HepG2 (cell line): ENCODE measurements around the gene RHEBL1. TPM values are rescaled to one million over a fixed set of nuclear protein-coding genes. Genes with fewer than 3 reads are reported as not detected.

ENCODE experiments used
- ATAC-seq: fragments of 200-7000 bp; cut with Tn5 transposase; 3 replicates; pipeline ENCODE4 v1.9.1; 2020; ENCODE audit warnings: mild to moderate bottlenecking, moderate library complexity
- BruUV-seq: library from RNA; stranded (reverse); fragments of 400-500 nt; replicated peaks from 2 replicates; lab custom pipeline; 2021; lab: Mats Ljungman, UMichigan
- CTCF ChIA-PET: fragments of 300-600 bp; formaldehyde crosslinking; extraction: SDS; loops from one replicate; lab custom pipeline; 2021; ENCODE audit warnings: low total read pairs, inconsistent platforms, low intra/inter-chr PET ratio; lab: Yijun Ruan, JAX
- POLR2A ChIA-PET: fragments of 350-600 bp; sonication (Branson Sonifier 250); formaldehyde crosslinking; loops from one replicate; lab custom pipeline; 2020; ENCODE audit warnings: antibody characterized with exemption, inconsistent platforms; lab: Yijun Ruan, JAX
- DNase-seq: peaks from one replicate; pipeline ENCODE4 v3.0.0-alpha.2; 2015; ENCODE audit warnings: low spot score
- FAIRE-seq: peaks from 3 replicates; lab custom pipeline; 2011; peaks lifted over from hg19 to GRCh38; lab: Jason Lieb, UNC
- H2AFZ ChIP-seq: one replicate; pipeline ENCODE4 v1.6.1; 2011; ENCODE audit warnings: low read length, inconsistent platforms
- H3K27ac ChIP-seq: fragments of 300-600 bp; 3 replicates; pipeline ENCODE4 v1.8.0; 2011; ENCODE audit warnings: mixed run types, mild to moderate bottlenecking, mixed read lengths, low read length, inconsistent platforms; ENCODE audit not compliant: insufficient read depth; ENCODE audit errors: extremely low read length
- H3K27me3 ChIP-seq, 2 experiments: fragments of 200-600 bp in 1 of 2; 2 replicates in 1 of 2; 3 replicates in 1 of 2; pipeline versions ENCODE4 v1.6.0 to v1.8.0; 2011; ENCODE audit warnings: low read length in 2 of 2, mild to moderate bottlenecking in 2 of 2, moderate library complexity in 2 of 2, inconsistent platforms in 1 of 2; ENCODE audit not compliant: insufficient read depth in 2 of 2, control insufficient read depth in 1 of 2
- H3K36me3 ChIP-seq, 2 experiments: fragments of 200-600 bp in 1 of 2; replicated peaks in 1 of 2; 2 replicates in 1 of 2; 3 replicates in 1 of 2; pipeline versions ENCODE4 v1.5.1 to v1.8.0; 2011; ENCODE audit warnings: low read length in 2 of 2, inconsistent platforms in 1 of 2; ENCODE audit not compliant: insufficient read depth in 2 of 2, control insufficient read depth in 1 of 2
- H3K4me1 ChIP-seq: 2 replicates; pipeline ENCODE4 v1.5.1; 2012; ENCODE audit warnings: low read length, inconsistent platforms; ENCODE audit not compliant: insufficient read depth
- H3K4me2 ChIP-seq: 2 replicates; pipeline ENCODE4 v1.6.0; 2011; ENCODE audit warnings: low read depth, low read length, inconsistent platforms
- H3K4me3 ChIP-seq, 3 experiments: fragments of 200-600 bp in 1 of 3; sonication (generic), shearing (Covaris generic) in 1 of 3; replicated peaks in 1 of 3; 2 replicates each; pipeline ENCODE4 v1.5.1; 2011 to 2016; ENCODE audit warnings: low read length in 3 of 3, inconsistent platforms in 2 of 3, low read depth in 2 of 3, mild to moderate bottlenecking in 2 of 3, control low read depth in 1 of 3, mixed read lengths in 1 of 3; ENCODE audit not compliant: insufficient read depth in 1 of 3
- H3K79me2 ChIP-seq: one replicate; pipeline ENCODE4 v1.6.1; 2011; ENCODE audit warnings: low read length, inconsistent platforms; ENCODE audit not compliant: insufficient read depth
- H3K9ac ChIP-seq: 2 replicates; pipeline ENCODE4 v1.6.0; 2011; ENCODE audit warnings: mild to moderate bottlenecking, low read depth, low read length, inconsistent platforms; ENCODE audit not compliant: insufficient read depth
- H3K9me3 ChIP-seq: 2 replicates; pipeline ENCODE4 v1.5.1; 2012; ENCODE audit warnings: mild to moderate bottlenecking, low read length
- H4K20me1 ChIP-seq: 2 replicates; pipeline ENCODE4 v1.6.0; 2011; ENCODE audit warnings: inconsistent platforms, mild to moderate bottlenecking, low read length, moderate library complexity; ENCODE audit not compliant: insufficient read depth
- KDM3A ChIP-seq: IDR thresholded peaks from 2 replicates; pipeline ENCODE4 v1.6.1; 2018; ENCODE audit warnings: low read depth, missing compliant biosample characterization
- MZF1 ChIP-seq: sonication (generic); formaldehyde crosslinking; IDR thresholded peaks from 2 replicates; pipeline ENCODE4 v1.8.1; 2023; ENCODE audit warnings: mild to moderate bottlenecking, missing genetic modification reagents, borderline replicate concordance
- PLRG1 ChIP-seq: fragments of 450-650 bp; conservative IDR thresholded peaks from 2 replicates; pipeline ENCODE4 v1.6.1; 2016
- RXRB ChIP-seq: IDR thresholded peaks from 2 replicates; pipeline ENCODE4 v1.6.1; 2016; ENCODE audit warnings: borderline replicate concordance, missing genetic modification reagents, missing compliant biosample characterization
- ZMAT3 ChIP-seq: sonication (generic); formaldehyde crosslinking; conservative IDR thresholded peaks from 2 replicates; pipeline ENCODE4 v1.7.0; 2021; ENCODE audit warnings: missing genetic modification reagents
- ZNF333 ChIP-seq: sonication (generic); formaldehyde crosslinking; IDR thresholded peaks from 2 replicates; pipeline ENCODE4 v1.4.0; 2020; ENCODE audit warnings: mild to moderate bottlenecking, missing genetic modification reagents, borderline replicate concordance
- ZNF431 ChIP-seq: sonication (generic); formaldehyde crosslinking; IDR thresholded peaks from 2 replicates; pipeline ENCODE4 v1.9.0; 2022; ENCODE audit warnings: missing genetic modification reagents, low read depth, mild to moderate bottlenecking, borderline replicate concordance
- ZNF546 ChIP-seq: sonication (generic); formaldehyde crosslinking; conservative IDR thresholded peaks from 2 replicates; pipeline ENCODE4 v1.8.1; 2023; ENCODE audit warnings: mild to moderate bottlenecking, missing genetic modification reagents
- ZNF7 ChIP-seq: IDR thresholded peaks from 2 replicates; pipeline ENCODE4 v1.6.1; 2016; ENCODE audit warnings: missing biosample characterization, missing genetic modification reagents
- WGBS: methylation state at CpG from one replicate; pipeline ENCODE4 v1.1.6; 2017; ENCODE audit warnings: low lambda C conversion rate; 5-methylcytosine and 5-hydroxymethylcytosine counted together
- in situ Hi-C: cut with HindIII; loops from 2 replicates; pipeline ENCODE4 v1.10.0; 2017; ENCODE audit warnings: low pct_unique_long_range_greater_than_20kb; ENCODE audit not compliant: extremely low pct_ligation_motif_present
- intact Hi-C: fragments of 100-400 bp; cut with micrococcal nuclease; formaldehyde crosslinking; loops from one replicate; pipeline ENCODE4 v1.10.0; 2022; ENCODE audit not compliant: unreplicated experiment
- polyA plus RNA-seq, 8 experiments: library from polyadenylated mRNA; depleted of rRNA in 3 of 8; stranded (reverse) in 7 of 8; unstranded in 1 of 8; fragments of >200 nt; fragmentation: Illumina TruSeq in 4 of 8; extraction: Trizol in 4 of 8; gene quantifications; 2 replicates each; pipeline versions ENCODE4 v1.2.1 to v1.2.3, GENCODE V29; 2011 to 2016; ENCODE audit warnings: low read depth in 4 of 8, missing spikeins in 1 of 8, mixed read lengths in 1 of 8; ENCODE audit not compliant: insufficient read depth in 1 of 8
- total RNA-seq, 5 experiments: library from RNA; depleted of rRNA; stranded (reverse); fragments of >200 nt; fragmentation: Illumina TruSeq; extraction: Trizol; gene quantifications; 2 replicates each; pipeline ENCODE4 v1.2.3, GENCODE V29; 2016; ENCODE audit warnings: low read depth in 1 of 5
- TF ChIP-seq, protein P1 (sequence below): sonication (generic); formaldehyde crosslinking; IDR thresholded peaks from 2 replicates; pipeline ENCODE4 v1.4.0; 2020; ENCODE audit warnings: missing genetic modification reagents
- TF ChIP-seq, protein P2 (sequence below): sonication (generic); formaldehyde crosslinking; IDR thresholded peaks from 2 replicates; pipeline ENCODE4 v1.5.1; 2020; ENCODE audit warnings: mild to moderate bottlenecking, missing genetic modification reagents
- TF ChIP-seq, protein P3 (sequence below): sonication (generic); formaldehyde crosslinking; IDR thresholded peaks from 2 replicates; pipeline ENCODE4 v1.4.0; 2020; ENCODE audit warnings: low read depth, mild to moderate bottlenecking, missing genetic modification reagents

RHEBL1 gene
- total and polyA plus RNA-seq, 2 of the 13 experiments (the other 11 are each of a cell fraction or from before 2014, with no cell fraction given): 1.4 to 2.5 TPM

DNA sequence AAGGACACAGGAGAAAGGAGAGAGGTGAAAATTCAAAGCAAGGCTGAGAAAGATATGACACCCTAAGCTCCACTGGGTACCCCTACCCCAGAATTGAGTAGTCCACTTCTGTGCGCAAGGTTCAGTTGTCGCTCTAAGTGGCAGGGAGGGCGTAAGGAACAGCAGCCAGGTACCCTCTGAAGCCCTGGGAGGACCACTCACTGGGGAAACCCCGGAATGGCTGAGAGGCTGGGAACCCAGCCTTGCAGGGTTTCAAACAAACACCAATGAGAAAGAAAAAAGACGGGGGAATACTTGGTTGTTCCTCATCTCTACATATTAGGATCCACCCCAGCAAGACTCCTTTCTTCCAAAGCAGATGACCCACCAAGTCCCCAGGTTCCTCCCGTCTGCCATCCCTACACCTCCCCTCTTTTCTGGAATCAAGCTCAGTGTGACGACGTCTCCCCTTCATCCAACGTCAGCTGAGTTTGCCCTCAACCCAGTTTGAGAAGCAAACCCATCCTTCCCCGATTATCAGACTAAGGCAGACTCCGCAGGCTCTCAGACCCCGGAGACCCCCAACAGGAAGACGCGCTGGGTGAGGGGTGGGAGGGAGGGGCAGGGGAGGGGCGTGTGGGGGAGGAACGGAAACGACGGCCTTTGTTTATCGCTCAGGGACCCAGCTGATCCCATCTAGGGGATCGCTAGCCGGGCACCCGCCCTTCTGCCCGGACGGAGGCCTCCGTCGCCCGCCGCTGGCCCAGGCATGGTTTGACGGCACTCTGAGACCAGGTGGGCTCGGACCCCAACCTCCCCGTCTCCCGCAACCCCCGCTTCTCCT, 40.1 kb upstream of the RHEBL1 start:
- intact Hi-C loops (no loop called here), in situ Hi-C loops (no loop called here)
- Histone ChIP-seq H3K27ac (peak overlapping the region; percentile 58), H3K4me2 (peak overlapping the region; percentile 91), H3K9ac (peak overlapping the region; percentile 75), H3K36me3 (peaks cover 2 to 8% of the 10 kb centered on the region in 2 experiments; a peak in 3 of 5 replicates), H2AFZ (no peak overlapping the region), H3K4me3 (peak overlapping the region; percentile 72 to 95 (median 87)), H4K20me1 (0 out of 2 replicates have a peak, but pooled peaks cover 9% of the 10 kb centered on the region), H3K79me2 (peaks cover 15% of the 10 kb centered on the region), H3K4me1 (peaks cover 21% of the 10 kb centered on the region), H3K27me3 (no peaks in the 10 kb centered on the region; a peak in 1 of 5 replicates), H3K9me3 (no peaks in the 10 kb centered on the region)
- BruUV-seq: TSS peak; percentile 59
- DNase-seq: no peak
- CTCF ChIA-PET: interaction anchor here (1.0 to 1.3 kb wide), 2 partner anchors 11 to 22 kb away, joined by 3 read pairs; no protein-coding TSS in a partner anchor
- no peak for FAIRE-seq
- peak; percentile 25 for ATAC-seq
- WGBS: 8% methylated on average over 12 of the region's 33 CpGs
- POLR2A ChIA-PET: interaction anchor here (0.8 to 3.8 kb wide), 6 partner anchors 9 to 125 kb away, joined by 3 to 57 read pairs (median 7); partner anchors contain the start of genes RHEBL1 and TUBA1B
- TF ChIP-seq, protein P1, sequence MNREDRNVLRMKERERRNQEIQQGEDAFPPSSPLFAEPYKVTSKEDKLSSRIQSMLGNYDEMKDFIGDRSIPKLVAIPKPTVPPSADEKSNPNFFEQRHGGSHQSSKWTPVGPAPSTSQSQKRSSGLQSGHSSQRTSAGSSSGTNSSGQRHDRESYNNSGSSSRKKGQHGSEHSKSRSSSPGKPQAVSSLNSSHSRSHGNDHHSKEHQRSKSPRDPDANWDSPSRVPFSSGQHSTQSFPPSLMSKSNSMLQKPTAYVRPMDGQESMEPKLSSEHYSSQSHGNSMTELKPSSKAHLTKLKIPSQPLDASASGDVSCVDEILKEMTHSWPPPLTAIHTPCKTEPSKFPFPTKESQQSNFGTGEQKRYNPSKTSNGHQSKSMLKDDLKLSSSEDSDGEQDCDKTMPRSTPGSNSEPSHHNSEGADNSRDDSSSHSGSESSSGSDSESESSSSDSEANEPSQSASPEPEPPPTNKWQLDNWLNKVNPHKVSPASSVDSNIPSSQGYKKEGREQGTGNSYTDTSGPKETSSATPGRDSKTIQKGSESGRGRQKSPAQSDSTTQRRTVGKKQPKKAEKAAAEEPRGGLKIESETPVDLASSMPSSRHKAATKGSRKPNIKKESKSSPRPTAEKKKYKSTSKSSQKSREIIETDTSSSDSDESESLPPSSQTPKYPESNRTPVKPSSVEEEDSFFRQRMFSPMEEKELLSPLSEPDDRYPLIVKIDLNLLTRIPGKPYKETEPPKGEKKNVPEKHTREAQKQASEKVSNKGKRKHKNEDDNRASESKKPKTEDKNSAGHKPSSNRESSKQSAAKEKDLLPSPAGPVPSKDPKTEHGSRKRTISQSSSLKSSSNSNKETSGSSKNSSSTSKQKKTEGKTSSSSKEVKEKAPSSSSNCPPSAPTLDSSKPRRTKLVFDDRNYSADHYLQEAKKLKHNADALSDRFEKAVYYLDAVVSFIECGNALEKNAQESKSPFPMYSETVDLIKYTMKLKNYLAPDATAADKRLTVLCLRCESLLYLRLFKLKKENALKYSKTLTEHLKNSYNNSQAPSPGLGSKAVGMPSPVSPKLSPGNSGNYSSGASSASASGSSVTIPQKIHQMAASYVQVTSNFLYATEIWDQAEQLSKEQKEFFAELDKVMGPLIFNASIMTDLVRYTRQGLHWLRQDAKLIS (CRISPR knock-in tag): no peak
- TF ChIP-seq RXRB (no peak), ZNF431 (CRISPR knock-in tag) (no peak), KDM3A (CRISPR knock-in tag) (no peak), ZNF333 (CRISPR knock-in tag) (0 out of 2 replicates have a peak, but pooled peaks have one; percentile 38), ZNF546 (no peak), PLRG1 (no peak), MZF1 (CRISPR knock-in tag) (no peak), ZNF7 (CRISPR knock-in tag) (no peak), ZMAT3 (CRISPR knock-in tag) (no peak)
- TF ChIP-seq, protein P2, sequence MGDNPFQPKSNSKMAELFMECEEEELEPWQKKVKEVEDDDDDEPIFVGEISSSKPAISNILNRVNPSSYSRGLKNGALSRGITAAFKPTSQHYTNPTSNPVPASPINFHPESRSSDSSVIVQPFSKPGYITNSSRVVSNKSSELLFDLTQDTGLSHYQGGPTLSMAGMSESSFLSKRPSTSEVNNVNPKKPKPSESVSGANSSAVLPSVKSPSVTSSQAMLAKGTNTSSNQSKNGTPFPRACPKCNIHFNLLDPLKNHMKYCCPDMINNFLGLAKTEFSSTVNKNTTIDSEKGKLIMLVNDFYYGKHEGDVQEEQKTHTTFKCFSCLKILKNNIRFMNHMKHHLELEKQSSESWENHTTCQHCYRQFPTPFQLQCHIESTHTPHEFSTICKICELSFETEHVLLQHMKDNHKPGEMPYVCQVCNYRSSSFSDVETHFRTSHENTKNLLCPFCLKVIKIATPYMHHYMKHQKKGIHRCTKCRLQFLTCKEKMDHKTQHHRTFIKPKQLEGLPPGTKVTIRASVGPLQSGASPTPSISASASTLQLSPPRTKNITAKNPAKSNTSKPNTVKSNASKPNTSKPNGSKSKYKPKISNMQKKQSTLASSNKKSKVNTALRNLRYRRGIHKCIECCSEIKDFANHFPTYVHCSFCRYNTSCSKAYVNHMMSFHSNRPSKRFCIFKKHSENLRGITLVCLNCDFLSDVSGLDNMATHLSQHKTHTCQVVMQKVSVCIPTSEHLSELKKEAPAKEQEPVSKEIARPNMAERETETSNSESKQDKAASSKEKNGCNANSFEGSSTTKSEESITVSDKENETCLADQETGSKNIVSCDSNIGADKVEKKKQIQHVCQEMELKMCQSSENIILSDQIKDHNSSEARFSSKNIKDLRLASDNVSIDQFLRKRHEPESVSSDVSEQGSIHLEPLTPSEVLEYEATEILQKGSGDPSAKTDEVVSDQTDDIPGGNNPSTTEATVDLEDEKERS (CRISPR knock-in tag): no peak
- TF ChIP-seq, protein P3, sequence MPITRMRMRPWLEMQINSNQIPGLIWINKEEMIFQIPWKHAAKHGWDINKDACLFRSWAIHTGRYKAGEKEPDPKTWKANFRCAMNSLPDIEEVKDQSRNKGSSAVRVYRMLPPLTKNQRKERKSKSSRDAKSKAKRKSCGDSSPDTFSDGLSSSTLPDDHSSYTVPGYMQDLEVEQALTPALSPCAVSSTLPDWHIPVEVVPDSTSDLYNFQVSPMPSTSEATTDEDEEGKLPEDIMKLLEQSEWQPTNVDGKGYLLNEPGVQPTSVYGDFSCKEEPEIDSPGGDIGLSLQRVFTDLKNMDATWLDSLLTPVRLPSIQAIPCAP (CRISPR knock-in tag): no peak
